Cardiac septum (tissue), 1 donor: ENCODE measurements around the gene SPAM1. TPM values are rescaled to one million over a fixed set of nuclear protein-coding genes. Genes with fewer than 3 reads are reported as not detected.
"Not testable (repeated sequence)": the region's sequence is repeated elsewhere in the genome, so short reads cannot be mapped to it uniquely, and the experiment has no call there.

Experiments
- DNase-seq: peaks from one replicate; pipeline ENCODE4 v3.0.0-alpha.2; 2020; ENCODE audit warnings: low spot score
- intact Hi-C: fragments of 100-400 bp; cut with DNase I; formaldehyde crosslinking; loops from one replicate; pipeline ENCODE4 v1.14.0; 2022
- long read RNA-seq: library from polyadenylated mRNA; unstranded; transcript quantifications from one replicate; pipeline ENCODE4 v2.0.0, GENCODE V29; 2021
- total RNA-seq: library from RNA; stranded (reverse); fragmentation: NEBNext Ultra II Directional; extraction: Animal tissue kit (Norgen Biotek cat#: 25700); gene quantifications from one replicate; pipeline ENCODE4 v1.2.1, GENCODE V29; 2021
- donor health status: DM: no; HTN: no; CAD: no.

SPAM1 gene
- total RNA-seq = 0.24 TPM
- long read RNA-seq = 0 reads

GRCh38 chr7:123924941-123925340, at the start of gene SPAM1:
SPAM1 (plus strand) TSS chr7:123925241; CDS start chr7:123953571, 28,330 bp downstream.
- no peak for DNase-seq
- intact Hi-C loops = no loop called here

GRCh38 chr7:123876557-123877256, 48.3 kb upstream of the SPAM1 start:
- intact Hi-C loops = no loop called here
- DNase-seq = no peak

GRCh38 chr7:123879628-123880027, 45.4 kb upstream of the SPAM1 start:
- intact Hi-C loops = no loop called here
- no peak for DNase-seq

- intact Hi-C loops = no loop called here
- no peak for DNase-seq
Observed at GRCh38 chr7:123881300-123881699, 43.7 kb upstream of the SPAM1 start.

- intact Hi-C loops = no loop called here
- DNase-seq = no peak
Observed at GRCh38 chr7:123883154-123883553, 41.9 kb upstream of the SPAM1 start.

GRCh38 chr7:123888192-123888591, 36.8 kb upstream of the SPAM1 start:
- DNase-seq = no peak
- intact Hi-C loops = no loop called here

- intact Hi-C loops, DNase-seq: not testable (repeated sequence)
Observed at GRCh38 chr7:123894753-123895152, 30.3 kb upstream of the SPAM1 start.

GRCh38 chr7:123901101-123901500, 23.9 kb upstream of the SPAM1 start:
- intact Hi-C loops = no loop called here
- no peak for DNase-seq

- intact Hi-C loops = no loop called here
- DNase-seq = no peak
Observed at GRCh38 chr7:123905714-123906113, 19.3 kb upstream of the SPAM1 start.

GRCh38 chr7:123916240-123916724, 8.8 kb upstream of the SPAM1 start:
- DNase-seq = no peak
- intact Hi-C loops = no loop called here

GRCh38 chr7:123917878-123918277, 7.2 kb upstream of the SPAM1 start:
- intact Hi-C loops = no loop called here
- DNase-seq = no peak

- DNase-seq = no peak
- intact Hi-C loops = no loop called here
Observed at GRCh38 chr7:123918309-123918708, 6.7 kb upstream of the SPAM1 start.

GRCh38 chr7:123923599-123923998, 1.4 kb upstream of the SPAM1 start:
- no peak for DNase-seq
- intact Hi-C loops = no loop called here

- intact Hi-C loops = no loop called here
- DNase-seq = no peak
Observed at GRCh38 chr7:123929107-123929506, 4.1 kb downstream of the SPAM1 start.

GRCh38 chr7:123929655-123930054, 4.6 kb downstream of the SPAM1 start:
- intact Hi-C loops = no loop called here
- DNase-seq = no peak

GRCh38 chr7:123935436-123936381, 10.7 kb downstream of the SPAM1 start:
- intact Hi-C loops = no loop called here
- no peak for DNase-seq

GRCh38 chr7:123936388-123936787, 11.3 kb downstream of the SPAM1 start:
- intact Hi-C loops = no loop called here
- DNase-seq = no peak

GRCh38 chr7:123939784-123940183, 14.7 kb downstream of the SPAM1 start:
- DNase-seq = no peak
- intact Hi-C loops = no loop called here

GRCh38 chr7:123941391-123942180, 16.5 kb downstream of the SPAM1 start:
- no peak for DNase-seq
- intact Hi-C loops = no loop called here

- DNase-seq = no peak
- intact Hi-C loops = no loop called here
Observed at GRCh38 chr7:123944395-123944794, 19.4 kb downstream of the SPAM1 start.
